Frontal cortex (tissue), 4 donors: Measurements from ENCODE around the gene COPS7A. TPM values are rescaled to one million over a fixed set of nuclear protein-coding genes. Genes with fewer than 3 reads are reported as not detected.
A peak's percentile ranks its signal among the peaks of the same experiment; 100 is the strongest.

Source experiments
- DNase-seq, 2 donors: peaks; one replicate each; pipeline ENCODE4 v3.0.0; 2012; ENCODE audit warnings: low spot score in 2 of 2
- FAIRE-seq: peaks from 2 replicates; lab custom pipeline; 2012; peaks lifted over from hg19 to GRCh38; lab: Jason Lieb, UNC
- small RNA-seq: library from RNA; depleted of rRNA; stranded (forward); fragments of <200 nt; gene quantifications from one replicate; pipeline ENCODE3, GENCODE V24; 2014
- total RNA-seq: library from RNA; depleted of rRNA; stranded (reverse); fragments of >200 nt; gene quantifications from one replicate; pipeline ENCODE4 v1.2.3, GENCODE V29; 2014
- donor health status: control.
- donor health status: control.
- donor health status: control.

COPS7A gene
- total RNA-seq, 1 donor from 2014 or later: 24.5 TPM

DNA sequence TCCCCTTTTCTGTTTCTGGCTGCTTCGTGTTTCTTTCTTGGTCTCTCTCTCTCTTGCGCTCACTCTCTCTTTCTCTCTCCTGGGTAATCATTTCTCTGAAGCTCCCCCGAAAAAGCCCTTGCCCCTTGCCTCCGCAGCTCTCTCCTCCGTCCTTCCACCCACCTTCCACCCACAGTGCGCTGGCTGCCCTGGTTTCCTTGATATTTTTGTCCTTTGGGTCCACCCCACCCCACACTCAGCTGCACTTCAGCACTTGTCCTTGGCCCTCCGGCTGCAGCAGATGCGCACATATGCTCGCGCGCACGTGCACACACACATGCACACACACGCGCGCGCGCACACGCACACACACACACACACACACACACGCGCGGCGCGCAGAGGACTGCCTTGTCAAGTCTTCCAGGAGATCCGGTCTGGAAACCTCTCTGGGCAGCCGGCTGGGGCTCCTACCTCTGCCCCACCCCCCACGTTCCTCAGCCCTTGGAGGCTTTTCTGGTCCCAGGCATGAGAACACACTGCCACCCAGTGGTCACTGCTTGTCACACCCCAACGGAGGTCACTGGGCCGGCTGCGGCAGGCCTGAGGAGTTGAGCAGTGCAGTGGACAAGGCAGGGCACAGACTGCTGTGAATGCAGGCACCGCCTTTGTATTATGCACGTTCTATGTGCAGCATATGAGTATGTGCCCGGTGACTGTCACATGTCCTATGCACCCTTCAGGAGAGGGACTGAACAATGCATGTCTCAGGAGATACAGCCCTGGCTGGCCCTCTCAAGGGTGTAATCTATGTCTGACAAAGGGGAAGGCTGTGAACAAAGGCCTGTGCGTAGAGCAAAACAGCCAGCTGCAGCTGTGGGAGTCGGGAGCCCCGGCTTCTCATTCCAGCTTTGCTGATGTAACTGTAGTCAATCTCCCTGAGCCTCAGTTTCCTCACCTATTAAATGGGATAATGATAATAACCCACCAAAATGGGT, 55.0 kb downstream of the COPS7A start:
- no peak for FAIRE-seq

DNA sequence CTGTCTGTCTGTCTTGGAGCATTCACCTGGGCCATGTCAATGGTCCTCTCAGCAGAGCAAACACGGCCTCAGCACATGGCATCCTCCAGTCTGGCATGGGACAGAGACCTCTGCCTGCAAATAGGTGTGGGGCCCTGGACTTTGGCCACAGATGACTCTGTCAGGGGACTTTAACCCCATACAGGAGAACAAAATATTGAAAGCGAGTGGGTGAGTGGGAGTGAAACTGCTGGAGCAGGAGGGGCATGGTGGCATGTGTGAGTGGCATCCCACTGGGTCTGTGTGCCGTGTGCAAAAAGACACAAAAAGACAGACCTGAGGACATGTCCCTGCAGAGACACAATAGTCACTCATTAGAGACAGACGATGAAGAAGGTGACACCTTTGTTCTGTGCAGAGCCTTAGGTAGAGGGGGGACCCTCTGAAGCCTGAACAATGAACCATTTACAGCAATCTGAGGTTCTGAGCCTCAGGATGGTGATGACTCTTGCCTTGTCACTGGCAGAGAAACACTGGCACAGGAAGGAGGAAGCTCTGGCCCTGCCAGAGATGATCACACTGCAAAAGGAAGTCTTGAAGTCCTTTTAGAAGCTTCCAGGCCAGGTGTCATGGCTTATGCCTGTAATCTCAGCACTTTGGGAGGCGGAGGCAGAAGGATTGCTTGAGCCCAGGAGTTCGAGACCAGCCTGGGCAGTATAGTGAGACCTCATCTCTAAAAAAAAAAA, 56.0 kb downstream of the COPS7A start:
- FAIRE-seq: no peak

More for the DNA sequence above, 55.0 kb downstream of the COPS7A start:
- peak; percentile 74 to 84 for DNase-seq

DNA sequence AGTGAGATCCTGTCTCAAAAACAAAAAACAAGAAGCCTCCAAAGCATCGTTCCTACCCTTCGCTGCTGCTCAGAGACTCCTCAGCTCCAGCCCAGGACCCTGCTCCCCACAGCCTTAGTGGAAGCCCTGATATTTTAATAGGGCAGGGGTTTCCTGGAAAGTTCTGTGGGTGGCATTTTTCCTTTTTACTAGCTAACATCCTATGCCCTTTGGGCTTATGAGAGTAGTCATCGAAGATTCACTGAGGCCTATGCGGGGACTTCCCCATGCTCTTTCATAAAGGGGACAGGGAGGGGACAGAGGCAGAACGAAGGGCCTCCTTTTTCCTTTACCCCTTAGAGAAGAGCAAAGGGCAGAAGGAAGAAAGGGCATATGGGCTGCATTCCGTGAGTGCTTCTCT, 56.7 kb downstream of the COPS7A start:
- FAIRE-seq: no peak
- no peak for DNase-seq

More for the DNA sequence above, 56.0 kb downstream of the COPS7A start:
- no peak for DNase-seq

Small RNAs within 50 kb of the gene (small RNA-seq; reads per million reads assigned to genes)
- gene RNU6-781P: not detected

Other genes with a start within 250 kb of the COPS7A start
- 27.3 TPM for gene MRPL51, start 230.8 kb upstream of the COPS7A start, total RNA-seq
- gene NCAPD2, start 229.9 kb upstream of the COPS7A start, total RNA-seq: 9.4 TPM
- gene GAPDH, start 189.5 kb upstream of the COPS7A start, total RNA-seq: 1,793 TPM
- 4.9 TPM for gene IFFO1, start 168.0 kb upstream of the COPS7A start, total RNA-seq
- 9.4 TPM for gene NOP2, start 155.8 kb upstream of the COPS7A start, total RNA-seq
- 201 TPM for gene CHD4, start 116.7 kb upstream of the COPS7A start, total RNA-seq
- 0.41 TPM for gene LPAR5, start 88.1 kb upstream of the COPS7A start, total RNA-seq
- gene ACRBP, start 76.6 kb upstream of the COPS7A start, total RNA-seq: 0.41 TPM
- 81.9 TPM for gene ING4, start 60.9 kb upstream of the COPS7A start, total RNA-seq
- 12.2 TPM for gene ZNF384, start 34.7 kb upstream of the COPS7A start, total RNA-seq
- 1.2 TPM for gene PIANP, start 23.2 kb upstream of the COPS7A start, total RNA-seq
- gene MLF2, start 29.1 kb downstream of the COPS7A start, total RNA-seq: 77.9 TPM
- 47.7 TPM for gene PTMS, start 42.3 kb downstream of the COPS7A start, total RNA-seq
- gene LAG3, start 48.5 kb downstream of the COPS7A start, total RNA-seq: under 0.01 TPM
- 2.0 TPM for gene CD4, start 65.5 kb downstream of the COPS7A start, total RNA-seq
- 81.1 TPM for gene GPR162, start 97.8 kb downstream of the COPS7A start, total RNA-seq
- 11.0 TPM for gene P3H3, start 104.4 kb downstream of the COPS7A start, total RNA-seq
- 1.2 TPM for gene GNB3, start 116.9 kb downstream of the COPS7A start, total RNA-seq
- gene CDCA3, start 127.2 kb downstream of the COPS7A start, total RNA-seq: 2.9 TPM
- gene USP5, start 128.1 kb downstream of the COPS7A start, total RNA-seq: 77.5 TPM
- gene TPI1, start 143.5 kb downstream of the COPS7A start, total RNA-seq: 293 TPM
- gene SPSB2, start 149.3 kb downstream of the COPS7A start, total RNA-seq: 1.6 TPM
- gene LRRC23, start 180.8 kb downstream of the COPS7A start, total RNA-seq: 6.5 TPM
- 169 TPM for gene ENO2, start 190.5 kb downstream of the COPS7A start, total RNA-seq
- 11.8 TPM for gene ATN1, start 203.9 kb downstream of the COPS7A start, total RNA-seq
- not detected for gene RNU7-1, start 219.8 kb downstream of the COPS7A start, total RNA-seq
- 322 TPM for gene C12orf57, start 220.0 kb downstream of the COPS7A start, total RNA-seq
- gene PTPN6, start 227.3 kb downstream of the COPS7A start, total RNA-seq: 1.6 TPM
- 175 TPM for gene PHB2, start 246.6 kb downstream of the COPS7A start, total RNA-seq
- 22.4 TPM for gene EMG1, start 246.9 kb downstream of the COPS7A start, total RNA-seq